Measurements from ENCODE around the gene ANGPTL2. TPM values are rescaled to one million over a fixed set of nuclear protein-coding genes. Genes with fewer than 3 reads are reported as not detected.

The ANGPTL2 gene
- total and polyA plus RNA-seq, 9 of the 15 experiments (the other 6 are each of a cell fraction or from before 2014, with no cell fraction given): not detected

- Histone ChIP-seq H4K20me1 (replicated peaks; ENCODE audit: control insufficient read depth, insufficient read depth, low read length) (0 out of 2 replicates have a peak, but pooled peaks cover 3% of the 10 kb centered on the region), H2AFZ (ENCODE audit: low read depth, low read length) (no peak overlapping the region), H3K27ac (ENCODE audit: extremely low read depth, low read depth, low read length) (no peak overlapping the region), H3K9me1 (ENCODE audit: control insufficient read depth, insufficient read depth, low read length) (no peaks in the 10 kb centered on the region), H3K4me1 (replicated peaks in 1 of 2; ENCODE audit: control insufficient read depth in 2 of 2, insufficient read depth in 2 of 2, low read length in 2 of 2) (peaks cover 9 to 21% of the 10 kb centered on the region in 2 experiments), H3K79me2 (ENCODE audit: control insufficient read depth, insufficient read depth, low read length) (no peaks in the 10 kb centered on the region), H3K27me3 (ENCODE audit: control insufficient read depth in 2 of 2, insufficient read depth in 2 of 2, low read length in 2 of 2) (peaks cover 11 to 54% of the 10 kb centered on the region in 2 experiments; a peak in 3 of 5 replicates), H3K4me3 (no peak overlapping the region), H3K9me3 (replicated peaks; ENCODE audit: control insufficient read depth, insufficient read depth, low read depth, low read length) (no peaks in the 10 kb centered on the region), H3K9ac (ENCODE audit: insufficient read depth in 1 of 2, low read depth in 2 of 2, low read length in 2 of 2) (no peak overlapping the region), H3K4me2 (ENCODE audit: insufficient read depth, low read length) (no peak overlapping the region), H3K36me3 (ENCODE audit: control insufficient read depth, insufficient read depth, low read length) (no peaks in the 10 kb centered on the region)
- FAIRE-seq: no peak
- in situ Hi-C loops (cut with MboI) (no loop called here), intact Hi-C loops (cut with micrococcal nuclease) (no loop called here)
- TF ChIP-seq SIX5 (IDR thresholded peaks at IDR 0.05; ENCODE audit: borderline replicate concordance in 1 of 2, insufficient read depth in 1 of 2, low read depth in 1 of 2, low read length in 2 of 2) (no peak), ATF7 (IDR thresholded peaks at IDR 0.05) (no peak), E2F3 (CRISPR knock-in tag; IDR thresholded peaks at IDR 0.05) (no peak), HSF4 (CRISPR knock-in tag; IDR thresholded peaks at IDR 0.05; ENCODE audit: borderline replicate concordance) (no peak)
- DNase-seq (ENCODE audit: extremely low read depth in 1 of 4, low spot score in 3 of 4): no peak
- no peak for ATAC-seq
- POLR2A ChIA-PET: interaction anchor here (0.6 kb wide), 1 partner anchor 737 kb away, joined by 4 read pairs; no protein-coding TSS in a partner anchor
- 14% methylated on average over 9 of the region's 15 CpGs for WGBS (ENCODE audit: insufficient coverage, low coverage, missing lambda C conversion rate)
- no TSS peak for BruUV-seq (replicated peaks)
- CTCF ChIA-PET (ENCODE audit: low intra/inter-chr PET ratio): no interaction called here
Observed at GRCh38 chr9:127132921-127133647, 10.6 kb upstream of the ANGPTL2 start.

- no peak overlapping the region for H3K9ac ChIP-seq (ENCODE audit: insufficient read depth in 1 of 2, low read depth in 2 of 2, low read length in 2 of 2)
- FAIRE-seq: no peak
- no peaks in the 10 kb centered on the region for H3K36me3 ChIP-seq (ENCODE audit: control insufficient read depth, insufficient read depth, low read length)
- H3K27me3 ChIP-seq (ENCODE audit: control insufficient read depth in 2 of 2, insufficient read depth in 2 of 2, low read length in 2 of 2): peaks cover 11 to 51% of the 10 kb centered on the region in 2 experiments; a peak in 3 of 5 replicates
- TF ChIP-seq ZNF174 (CRISPR knock-in tag; IDR thresholded peaks at IDR 0.05): no peak
- no peak for TF ChIP-seq ZMIZ1 (IDR thresholded peaks at IDR 0.05; ENCODE audit: low read depth in 2 of 2, low read length in 2 of 2)
- no peak for TF ChIP-seq CHD1 (IDR thresholded peaks at IDR 0.05; ENCODE audit: low read length)
- TF ChIP-seq ZNF232 (CRISPR knock-in tag; IDR thresholded peaks at IDR 0.05): no peak
- no peak overlapping the region for H3K4me2 ChIP-seq (ENCODE audit: insufficient read depth, low read length)
- peaks cover 9 to 21% of the 10 kb centered on the region in 2 experiments for H3K4me1 ChIP-seq (replicated peaks in 1 of 2; ENCODE audit: control insufficient read depth in 2 of 2, insufficient read depth in 2 of 2, low read length in 2 of 2)
- intact Hi-C loops (cut with micrococcal nuclease) (no loop called here), in situ Hi-C loops (cut with MboI) (no loop called here)
- 0 out of 2 replicates have a peak, but pooled peaks cover 3% of the 10 kb centered on the region for H4K20me1 ChIP-seq (replicated peaks; ENCODE audit: control insufficient read depth, insufficient read depth, low read length)
- no peaks in the 10 kb centered on the region for H3K9me3 ChIP-seq (replicated peaks; ENCODE audit: control insufficient read depth, insufficient read depth, low read depth, low read length)
- H3K9me1 ChIP-seq (ENCODE audit: control insufficient read depth, insufficient read depth, low read length): no peaks in the 10 kb centered on the region
- no peak overlapping the region for H3K4me3 ChIP-seq
- ChIA-PET POLR2A (no interaction called here), CTCF (ENCODE audit: low intra/inter-chr PET ratio) (no interaction called here)
- WGBS (ENCODE audit: insufficient coverage, low coverage, missing lambda C conversion rate): 22% methylated on average over 4 of the region's 4 CpGs
- no TSS peak for BruUV-seq (replicated peaks)
- no peak for ATAC-seq
- H3K27ac ChIP-seq (ENCODE audit: extremely low read depth, low read depth, low read length): no peak overlapping the region
- no peak overlapping the region for H2AFZ ChIP-seq (ENCODE audit: low read depth, low read length)
- DNase-seq (ENCODE audit: extremely low read depth in 1 of 4, low spot score in 3 of 4): no peak
- no peaks in the 10 kb centered on the region for H3K79me2 ChIP-seq (ENCODE audit: control insufficient read depth, insufficient read depth, low read length)
Observed at GRCh38 chr9:127132375-127132774, 9.9 kb upstream of the ANGPTL2 start.

All from K562 (cell line).